ENCODE data around the gene INPP5A.
"Not testable (repeated sequence)": the region's sequence is repeated elsewhere in the genome, so short reads cannot be mapped to it uniquely, and the experiment has no call there.

Gene INPP5A

DNA sequence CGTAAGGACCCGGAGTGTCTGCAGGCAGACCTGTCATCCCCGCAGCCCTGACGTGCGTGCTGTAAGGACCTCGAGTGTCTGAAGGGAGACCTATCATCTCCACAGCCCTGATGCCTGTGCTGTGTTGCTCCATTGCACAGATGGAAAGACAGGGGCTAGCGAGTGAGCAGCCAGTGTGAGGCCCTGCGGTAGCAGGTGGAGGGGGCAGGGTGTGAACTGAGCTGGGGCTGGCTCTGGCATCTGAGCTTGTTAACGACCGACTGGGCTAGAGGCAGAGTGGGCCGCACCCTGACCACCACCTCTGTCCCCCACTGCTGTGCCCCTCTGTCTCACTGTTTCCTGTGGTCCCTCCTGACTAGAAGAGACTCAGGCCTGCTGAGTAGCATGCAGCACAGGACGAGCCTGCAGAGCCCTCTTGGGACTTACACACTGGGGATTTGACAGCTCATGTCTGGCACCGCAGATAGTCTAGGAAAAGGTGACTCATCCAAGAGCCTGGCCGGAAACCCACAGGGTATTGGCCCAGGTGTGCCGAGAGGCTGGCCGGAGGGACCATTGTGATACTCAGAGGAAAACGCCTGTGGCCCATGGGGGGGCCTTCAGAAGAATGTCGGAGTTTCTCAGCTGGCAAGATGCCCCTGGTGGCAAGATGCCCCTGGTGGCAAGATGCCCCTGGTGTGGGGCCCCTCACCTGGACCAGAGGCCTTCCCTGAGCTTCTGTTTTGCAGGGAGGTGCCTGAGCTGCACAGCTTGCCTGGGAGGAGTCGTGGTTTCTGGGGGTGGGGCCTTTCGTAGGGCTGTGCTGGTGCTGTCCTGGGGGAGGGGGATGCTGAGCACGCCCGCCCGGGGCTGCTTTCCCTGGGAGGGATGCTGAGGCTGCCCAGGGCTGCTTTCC, 34.3 kb downstream of the INPP5A start:
- Histone ChIP-seq H3K27ac (ENCODE audit: low read length) (peak overlapping the region; percentile 89), H3K9me2 (replicated peaks; ENCODE audit: insufficient read depth, low read length) (no peaks in the 10 kb centered on the region), H3K79me2 (ENCODE audit: low read length) (0 out of 2 replicates have a peak, but pooled peaks cover 2% of the 10 kb centered on the region), H2AFZ (ENCODE audit: low read length) (peak overlapping the region; percentile 49; the same call in 1 of the 2 replicates), H4K20me1 (ENCODE audit: insufficient read depth, low read length) (no peaks in the 10 kb centered on the region), H3K9me3 (replicated peaks; ENCODE audit: insufficient read depth, low read length) (no peaks in the 10 kb centered on the region), H3F3A (ENCODE audit: insufficient read depth, low read length) (peaks cover 12% of the 10 kb centered on the region), H3K27me3 (replicated peaks; ENCODE audit: insufficient read depth, low read length) (no peaks in the 10 kb centered on the region), H3K9ac (ENCODE audit: low read length) (peak overlapping the region; percentile 34), H3K4me3 (ENCODE audit: low read length) (peak overlapping the region; percentile 26), H3K36me3 (replicated peaks; ENCODE audit: insufficient read depth, low read length) (no peaks in the 10 kb centered on the region), H3K4me1 (ENCODE audit: low read length) (peaks cover 16% of the 10 kb centered on the region), H3K4me2 (ENCODE audit: low read depth, low read length) (peak overlapping the region; percentile 61)
- TF ChIP-seq EZH2 (optimal IDR thresholded peaks at IDR 0.05; ENCODE audit: low read depth, low read length) (no peak), EZH2phosphoT487 (IDR thresholded peaks at IDR 0.05; ENCODE audit: low read length) (no peak)
- TF ChIP-seq, protein P1, sequence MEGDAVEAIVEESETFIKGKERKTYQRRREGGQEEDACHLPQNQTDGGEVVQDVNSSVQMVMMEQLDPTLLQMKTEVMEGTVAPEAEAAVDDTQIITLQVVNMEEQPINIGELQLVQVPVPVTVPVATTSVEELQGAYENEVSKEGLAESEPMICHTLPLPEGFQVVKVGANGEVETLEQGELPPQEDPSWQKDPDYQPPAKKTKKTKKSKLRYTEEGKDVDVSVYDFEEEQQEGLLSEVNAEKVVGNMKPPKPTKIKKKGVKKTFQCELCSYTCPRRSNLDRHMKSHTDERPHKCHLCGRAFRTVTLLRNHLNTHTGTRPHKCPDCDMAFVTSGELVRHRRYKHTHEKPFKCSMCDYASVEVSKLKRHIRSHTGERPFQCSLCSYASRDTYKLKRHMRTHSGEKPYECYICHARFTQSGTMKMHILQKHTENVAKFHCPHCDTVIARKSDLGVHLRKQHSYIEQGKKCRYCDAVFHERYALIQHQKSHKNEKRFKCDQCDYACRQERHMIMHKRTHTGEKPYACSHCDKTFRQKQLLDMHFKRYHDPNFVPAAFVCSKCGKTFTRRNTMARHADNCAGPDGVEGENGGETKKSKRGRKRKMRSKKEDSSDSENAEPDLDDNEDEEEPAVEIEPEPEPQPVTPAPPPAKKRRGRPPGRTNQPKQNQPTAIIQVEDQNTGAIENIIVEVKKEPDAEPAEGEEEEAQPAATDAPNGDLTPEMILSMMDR (IDR thresholded peaks at IDR 0.05; ENCODE audit: low read length), result peak; percentile 32; the same call in 1 of the 2 replicates
- DNase-seq, result peak; percentile 87

DNA sequence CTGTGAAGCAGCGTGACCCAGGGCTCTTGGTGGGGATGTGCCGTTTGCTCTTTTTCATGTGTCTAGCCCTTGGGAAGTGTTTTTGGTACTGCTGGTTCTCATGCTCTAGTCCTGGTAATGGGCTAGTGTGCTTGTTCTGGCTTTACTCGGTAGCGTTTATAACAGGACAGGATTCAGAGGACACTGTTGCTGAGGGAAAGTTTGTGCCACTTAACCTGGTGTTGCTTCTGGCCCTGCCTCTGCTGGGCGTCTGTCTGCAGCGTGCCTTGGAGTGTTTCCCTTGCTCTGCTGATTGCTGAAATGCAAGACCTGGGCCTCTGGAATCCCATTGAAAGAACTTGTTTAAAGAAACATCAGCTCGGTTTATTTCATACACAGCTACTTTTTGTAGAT, 35.0 kb downstream of the INPP5A start:
- 0 out of 2 replicates have a peak, but pooled peaks cover 2% of the 10 kb centered on the region for H3K79me2 ChIP-seq (ENCODE audit: low read length)
- no peaks in the 10 kb centered on the region for H4K20me1 ChIP-seq (ENCODE audit: insufficient read depth, low read length)
- no peaks in the 10 kb centered on the region for H3K9me3 ChIP-seq (replicated peaks; ENCODE audit: insufficient read depth, low read length)
- TF ChIP-seq EZH2 (optimal IDR thresholded peaks at IDR 0.05; ENCODE audit: low read depth, low read length) (no peak), EZH2phosphoT487 (IDR thresholded peaks at IDR 0.05; ENCODE audit: low read length) (no peak)
- TF ChIP-seq, protein P1 (IDR thresholded peaks at IDR 0.05; ENCODE audit: low read length), result no peak
- peak overlapping the region; percentile 55; the same call in 1 of the 2 replicates for H2AFZ ChIP-seq (ENCODE audit: low read length)
- H3K36me3 ChIP-seq (replicated peaks; ENCODE audit: insufficient read depth, low read length), result no peaks in the 10 kb centered on the region
- H3F3A ChIP-seq (ENCODE audit: insufficient read depth, low read length), result peaks cover 12% of the 10 kb centered on the region
- peak overlapping the region; percentile 30; the same call in 1 of the 2 replicates for H3K9ac ChIP-seq (ENCODE audit: low read length)
- H3K4me3 ChIP-seq (ENCODE audit: low read length), result peak overlapping the region; percentile 26
- H3K27ac ChIP-seq (ENCODE audit: low read length), result peak overlapping the region; percentile 89; the same call in 1 of the 2 replicates
- no peaks in the 10 kb centered on the region for H3K27me3 ChIP-seq (replicated peaks; ENCODE audit: insufficient read depth, low read length)
- peak overlapping the region; percentile 61 for H3K4me2 ChIP-seq (ENCODE audit: low read depth, low read length)
- DNase-seq, result no peak
- H3K4me1 ChIP-seq (ENCODE audit: low read length), result peaks cover 16% of the 10 kb centered on the region
- no peaks in the 10 kb centered on the region for H3K9me2 ChIP-seq (replicated peaks; ENCODE audit: insufficient read depth, low read length)

DNA sequence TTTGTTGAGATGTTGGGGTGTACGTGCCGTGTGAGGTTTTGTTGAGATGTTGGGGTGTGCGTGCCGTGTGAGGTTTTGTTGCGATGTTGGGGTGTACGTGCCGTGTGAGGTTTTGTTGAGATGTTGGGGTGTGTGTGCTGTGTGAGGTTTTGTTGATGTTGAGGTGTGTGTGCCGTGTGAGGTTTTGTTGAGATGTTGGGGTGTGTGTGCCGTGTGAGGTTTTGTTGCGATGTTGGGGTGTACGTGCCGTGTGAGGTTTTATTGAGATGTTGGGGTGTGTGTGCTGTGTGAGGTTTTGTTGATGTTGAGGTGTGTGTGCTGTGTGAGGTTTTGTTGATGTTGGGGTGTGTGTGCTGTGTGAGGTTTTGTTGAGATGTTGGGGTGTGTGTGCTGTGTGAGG, 35.4 kb downstream of the INPP5A start:
- DNase-seq; H3K9me3 ChIP-seq (replicated peaks; ENCODE audit: insufficient read depth, low read length); H3K79me2 ChIP-seq (ENCODE audit: low read length); H3K27me3 ChIP-seq (replicated peaks; ENCODE audit: insufficient read depth, low read length); H2AFZ ChIP-seq (ENCODE audit: low read length); H3K36me3 ChIP-seq (replicated peaks; ENCODE audit: insufficient read depth, low read length); H4K20me1 ChIP-seq (ENCODE audit: insufficient read depth, low read length); H3K9me2 ChIP-seq (replicated peaks; ENCODE audit: insufficient read depth, low read length): not testable (repeated sequence)
- Histone ChIP-seq H3K9ac (ENCODE audit: low read length) (peak overlapping the region; percentile 30; the same call in 1 of the 2 replicates), H3K4me1 (ENCODE audit: low read length) (peaks cover 16% of the 10 kb centered on the region), H3F3A (ENCODE audit: insufficient read depth, low read length) (peaks cover 12% of the 10 kb centered on the region), H3K4me3 (ENCODE audit: low read length) (0 out of 2 replicates have a peak overlapping the region, but pooled peaks have one; percentile 26), H3K4me2 (ENCODE audit: low read depth, low read length) (peak overlapping the region; percentile 61), H3K27ac (ENCODE audit: low read length) (peak overlapping the region; percentile 89; the same call in 1 of the 2 replicates)
